Chondrocyte (in vitro differentiated cells): Measurements from ENCODE around the gene TENM3. TPM values are rescaled to one million over a fixed set of nuclear protein-coding genes. Genes with fewer than 3 reads are reported as not detected.

ENCODE experiments used
- DNase-seq: peaks from one replicate; pipeline ENCODE4 v3.0.0; 2021; ENCODE audit warnings: mixed read lengths, low spot score
- H3K27ac Mint-ChIP-seq: one replicate; pipeline ENCODE4 v1.8.0; 2021; ENCODE audit warnings: mild to moderate bottlenecking, moderate library complexity, mixed read lengths; ENCODE audit not compliant: unreplicated experiment
- H3K27me3 Mint-ChIP-seq: 2 replicates; pipeline ENCODE4 v1.8.0; 2021; ENCODE audit warnings: low read depth, mixed read lengths
- H3K36me3 Mint-ChIP-seq: 2 replicates; pipeline ENCODE4 v1.8.0; 2021; ENCODE audit warnings: low read depth, mixed read lengths
- H3K4me1 Mint-ChIP-seq: 2 replicates; pipeline ENCODE4 v1.8.0; 2021; ENCODE audit warnings: low read depth, mild to moderate bottlenecking, mixed read lengths
- H3K4me3 Mint-ChIP-seq: one replicate; pipeline ENCODE4 v1.8.0; 2021; ENCODE audit warnings: mild to moderate bottlenecking, moderate library complexity, mixed read lengths; ENCODE audit not compliant: unreplicated experiment
- H3K9me3 Mint-ChIP-seq: 2 replicates; pipeline ENCODE4 v1.8.0; 2021; ENCODE audit warnings: low read depth, mixed read lengths
- CTCF ChIP-seq: fragments of 200-600 bp; sonication (generic); IDR thresholded peaks from 2 replicates; pipeline ENCODE4 v1.5.0; 2021; ENCODE audit warnings: antibody characterized with exemption, mild to moderate bottlenecking, moderate library complexity
- total RNA-seq: library from RNA; stranded (reverse); gene quantifications from 3 replicates; pipeline ENCODE4 v1.2.1, GENCODE V29; 2021

The TENM3 gene
- total RNA-seq, 1 donor from 2014 or later, result 87.6 TPM

GRCh38 chr4:182258441-182259000 lies 15.3 kb downstream of the TENM3 start:
- Mint-ChIP-seq H3K9me3 (peaks cover 4% of the 10 kb centered on the region), H3K27me3 (no peaks in the 10 kb centered on the region), H3K4me3 (no peak overlapping the region), H3K4me1 (peaks cover 6% of the 10 kb centered on the region), H3K36me3 (no peaks in the 10 kb centered on the region), H3K27ac (no peak overlapping the region)
- no peak for TF ChIP-seq CTCF
- DNase-seq, result no peak

GRCh38 chr4:182261651-182262223 lies 18.5 kb downstream of the TENM3 start:
- no peaks in the 10 kb centered on the region for H3K27me3 Mint-ChIP-seq
- H3K27ac Mint-ChIP-seq, result no peak overlapping the region
- H3K4me1 Mint-ChIP-seq, result peaks cover 4% of the 10 kb centered on the region
- TF ChIP-seq CTCF, result no peak
- no peaks in the 10 kb centered on the region for H3K36me3 Mint-ChIP-seq
- H3K9me3 Mint-ChIP-seq, result peaks cover 4% of the 10 kb centered on the region
- DNase-seq, result no peak
- no peak overlapping the region for H3K4me3 Mint-ChIP-seq

GRCh38 chr4:182263562-182263961 lies 20.4 kb downstream of the TENM3 start:
- no peak for TF ChIP-seq CTCF
- Mint-ChIP-seq H3K27ac (no peak overlapping the region), H3K4me1 (peaks cover 3% of the 10 kb centered on the region), H3K27me3 (no peaks in the 10 kb centered on the region), H3K4me3 (no peak overlapping the region), H3K9me3 (no peaks in the 10 kb centered on the region), H3K36me3 (no peaks in the 10 kb centered on the region)
- DNase-seq, result no peak

GRCh38 chr4:182264139-182264752 lies 21.0 kb downstream of the TENM3 start:
- H3K27me3 Mint-ChIP-seq, result no peaks in the 10 kb centered on the region
- TF ChIP-seq CTCF, result no peak
- H3K4me1 Mint-ChIP-seq, result no peaks in the 10 kb centered on the region
- H3K9me3 Mint-ChIP-seq, result peaks cover 3% of the 10 kb centered on the region
- no peak for DNase-seq
- no peak overlapping the region for H3K4me3 Mint-ChIP-seq
- H3K36me3 Mint-ChIP-seq, result no peaks in the 10 kb centered on the region
- H3K27ac Mint-ChIP-seq, result no peak overlapping the region

GRCh38 chr4:182265881-182266280 lies 22.7 kb downstream of the TENM3 start:
- DNase-seq, result no peak
- H3K9me3 Mint-ChIP-seq, result peaks cover 3% of the 10 kb centered on the region
- H3K4me3 Mint-ChIP-seq, result no peak overlapping the region
- TF ChIP-seq CTCF, result peak; percentile 19
- H3K4me1 Mint-ChIP-seq, result no peaks in the 10 kb centered on the region
- no peaks in the 10 kb centered on the region for H3K36me3 Mint-ChIP-seq
- no peak overlapping the region for H3K27ac Mint-ChIP-seq
- H3K27me3 Mint-ChIP-seq, result no peaks in the 10 kb centered on the region
